GM12878 (cell line): ENCODE results near the gene WHRN. TPM values are rescaled to one million over a fixed set of nuclear protein-coding genes. Genes with fewer than 3 reads are reported as not detected.
A peak's percentile ranks its signal among the peaks of the same experiment; 100 is the strongest.

Experiments used
- BHLHE40 ChIP-seq, 2 experiments: fragments of 450-650 bp in 1 of 2; IDR thresholded peaks; 2 replicates each; pipeline ENCODE4 v1.6.1; 2011 to 2017; ENCODE audit warnings: low read depth in 2 of 2, borderline replicate concordance in 1 of 2, improper control_type of control experiment in 1 of 2, low read length in 1 of 2, mild to moderate bottlenecking in 1 of 2
- FOS ChIP-seq: IDR thresholded peaks from 3 replicates; pipeline ENCODE4 v1.6.1; 2011; ENCODE audit warnings: borderline replicate concordance; ENCODE audit not compliant: insufficient read length; ENCODE audit errors: extremely low read depth
- FOXK2 ChIP-seq: fragments of 450-650 bp; IDR thresholded peaks from 2 replicates; pipeline ENCODE4 v1.6.1; 2017; ENCODE audit warnings: mild to moderate bottlenecking, moderate library complexity
- IKZF2 ChIP-seq, 2 experiments: fragments of 450-650 bp; IDR thresholded peaks; 2 replicates each; pipeline ENCODE4 v1.6.1; 2017; ENCODE audit warnings: mild to moderate bottlenecking in 2 of 2, moderate library complexity in 2 of 2
- PKNOX1 ChIP-seq: fragments of 450-650 bp; IDR thresholded peaks from 2 replicates; pipeline ENCODE4 v1.6.1; 2016; ENCODE audit warnings: mild to moderate bottlenecking
- PRDM15 ChIP-seq: fragments of 450-650 bp; formaldehyde crosslinking; IDR thresholded peaks from 2 replicates; pipeline ENCODE4 v1.4.0; 2020; ENCODE audit warnings: mild to moderate bottlenecking, moderate library complexity
- RFX5 ChIP-seq: IDR thresholded peaks from 2 replicates; pipeline ENCODE4 v1.6.1; 2011; ENCODE audit warnings: low read depth, low read length, improper control_type of control experiment
- SMAD1 ChIP-seq: fragments of 450-650 bp; IDR thresholded peaks from 2 replicates; pipeline ENCODE4 v1.6.1; 2018; ENCODE audit warnings: mild to moderate bottlenecking, low read depth; ENCODE audit not compliant: partially characterized antibody
- STAT3 ChIP-seq: IDR thresholded peaks from 2 replicates; pipeline ENCODE4 v1.6.1; 2011; ENCODE audit warnings: low read depth, low read length, improper control_type of control experiment
- TCF3 ChIP-seq: IDR thresholded peaks from 2 replicates; pipeline ENCODE4 v1.6.1; 2012; ENCODE audit warnings: low read depth, mild to moderate bottlenecking, low read length, borderline replicate concordance; ENCODE audit not compliant: insufficient read depth
- ZBTB4 ChIP-seq: fragments of 450-650 bp; formaldehyde crosslinking; IDR thresholded peaks from 2 replicates; pipeline ENCODE4 v1.4.0; 2022; ENCODE audit warnings: mild to moderate bottlenecking, moderate library complexity
- ZNF384 ChIP-seq: IDR thresholded peaks from 2 replicates; pipeline ENCODE4 v1.6.1; 2012; ENCODE audit warnings: low read depth, mild to moderate bottlenecking, low read length, improper control_type of control experiment, borderline replicate concordance
- polyA plus RNA-seq, 11 experiments: library from polyadenylated mRNA; depleted of rRNA in 4 of 11; unstranded in 6 of 11; stranded (reverse) in 5 of 11; fragments of >200 nt; fragmentation: Nextera tagmentation in 4 of 11; fragmentation: Illumina TruSeq in 1 of 11; extraction: Ambion mirVana in 4 of 11; extraction: Trizol in 1 of 11; gene quantifications; 1 replicate in 1 of 11; 2 replicates in 10 of 11; pipeline versions ENCODE4 v1.2.1 to v1.2.3, GENCODE V29; 2011 to 2016; ENCODE audit warnings: inconsistent platforms in 2 of 11, missing spikeins in 2 of 11, low read depth in 1 of 11
- total RNA-seq, 4 experiments: library from RNA; depleted of rRNA in 3 of 4; stranded (reverse); fragments of >200 nt in 3 of 4; fragmentation: Illumina TruSeq in 1 of 4; extraction: Trizol in 1 of 4; gene quantifications; 2 replicates each; pipeline versions ENCODE4 v1.2.1 to v1.2.3, GENCODE V29; 2013 to 2021
- TF ChIP-seq, protein P1 (sequence below): IDR thresholded peaks from 2 replicates; pipeline ENCODE4 v1.6.1; 2012; ENCODE audit warnings: mild to moderate bottlenecking, low read depth, low read length
- TF ChIP-seq, protein P2 (sequence below): IDR thresholded peaks from 2 replicates; pipeline ENCODE4 v1.6.1; 2011; ENCODE audit warnings: low read depth, low read length, improper control_type of control experiment, borderline replicate concordance

Gene WHRN
- total and polyA plus RNA-seq, 10 of the 15 experiments (the other 5 are each of a cell fraction or from before 2014, with no cell fraction given): 0.04 to 18.2 (median 0.68) TPM; not detected in 1

- TF ChIP-seq PKNOX1: peak; percentile 95
- TF ChIP-seq BHLHE40 (IDR thresholded peaks at IDR 0.05; ENCODE audit: borderline replicate concordance in 1 of 2, low read depth in 2 of 2, low read length in 1 of 2): no peak
- no peak for TF ChIP-seq PRDM15
- TF ChIP-seq, protein P1, sequence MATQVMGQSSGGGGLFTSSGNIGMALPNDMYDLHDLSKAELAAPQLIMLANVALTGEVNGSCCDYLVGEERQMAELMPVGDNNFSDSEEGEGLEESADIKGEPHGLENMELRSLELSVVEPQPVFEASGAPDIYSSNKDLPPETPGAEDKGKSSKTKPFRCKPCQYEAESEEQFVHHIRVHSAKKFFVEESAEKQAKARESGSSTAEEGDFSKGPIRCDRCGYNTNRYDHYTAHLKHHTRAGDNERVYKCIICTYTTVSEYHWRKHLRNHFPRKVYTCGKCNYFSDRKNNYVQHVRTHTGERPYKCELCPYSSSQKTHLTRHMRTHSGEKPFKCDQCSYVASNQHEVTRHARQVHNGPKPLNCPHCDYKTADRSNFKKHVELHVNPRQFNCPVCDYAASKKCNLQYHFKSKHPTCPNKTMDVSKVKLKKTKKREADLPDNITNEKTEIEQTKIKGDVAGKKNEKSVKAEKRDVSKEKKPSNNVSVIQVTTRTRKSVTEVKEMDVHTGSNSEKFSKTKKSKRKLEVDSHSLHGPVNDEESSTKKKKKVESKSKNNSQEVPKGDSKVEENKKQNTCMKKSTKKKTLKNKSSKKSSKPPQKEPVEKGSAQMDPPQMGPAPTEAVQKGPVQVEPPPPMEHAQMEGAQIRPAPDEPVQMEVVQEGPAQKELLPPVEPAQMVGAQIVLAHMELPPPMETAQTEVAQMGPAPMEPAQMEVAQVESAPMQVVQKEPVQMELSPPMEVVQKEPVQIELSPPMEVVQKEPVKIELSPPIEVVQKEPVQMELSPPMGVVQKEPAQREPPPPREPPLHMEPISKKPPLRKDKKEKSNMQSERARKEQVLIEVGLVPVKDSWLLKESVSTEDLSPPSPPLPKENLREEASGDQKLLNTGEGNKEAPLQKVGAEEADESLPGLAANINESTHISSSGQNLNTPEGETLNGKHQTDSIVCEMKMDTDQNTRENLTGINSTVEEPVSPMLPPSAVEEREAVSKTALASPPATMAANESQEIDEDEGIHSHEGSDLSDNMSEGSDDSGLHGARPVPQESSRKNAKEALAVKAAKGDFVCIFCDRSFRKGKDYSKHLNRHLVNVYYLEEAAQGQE: no peak
- no peak for TF ChIP-seq ZBTB4 (CRISPR knock-in tag)
- TF ChIP-seq, protein P2, sequence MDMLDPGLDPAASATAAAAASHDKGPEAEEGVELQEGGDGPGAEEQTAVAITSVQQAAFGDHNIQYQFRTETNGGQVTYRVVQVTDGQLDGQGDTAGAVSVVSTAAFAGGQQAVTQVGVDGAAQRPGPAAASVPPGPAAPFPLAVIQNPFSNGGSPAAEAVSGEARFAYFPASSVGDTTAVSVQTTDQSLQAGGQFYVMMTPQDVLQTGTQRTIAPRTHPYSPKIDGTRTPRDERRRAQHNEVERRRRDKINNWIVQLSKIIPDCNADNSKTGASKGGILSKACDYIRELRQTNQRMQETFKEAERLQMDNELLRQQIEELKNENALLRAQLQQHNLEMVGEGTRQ: no peak
- TF ChIP-seq RFX5: no peak
- TF ChIP-seq FOS: no peak
- no peak for TF ChIP-seq STAT3
- peak; percentile 30 to 40; a peak in 2 of 4 replicates for TF ChIP-seq IKZF2 (IDR thresholded peaks at IDR 0.05)
- no peak for TF ChIP-seq TCF3
- no peak for TF ChIP-seq FOXK2
- no peak for TF ChIP-seq ZNF384
- peak; percentile 9 for TF ChIP-seq SMAD1
Measured at GRCh38 chr9:114389612-114390368, 115.5 kb downstream of the WHRN start (continued).
